ENCODE data around the gene PDE4D.

GRCh38 chr5:59126708-59127573, 766.6 kb downstream of the PDE4D start:
- TF ChIP-seq CTCF (IDR thresholded peaks at IDR 0.05; ENCODE audit: low read length) (no peak), EZH2 (optimal IDR thresholded peaks at IDR 0.05; ENCODE audit: low read depth, low read length) (no peak), EZH2phosphoT487 (IDR thresholded peaks at IDR 0.05; ENCODE audit: low read length) (no peak)

All from MM.1S (cell line).